Fibroblast of the aortic adventitia (primary cell): ENCODE results near the gene SLC45A3. TPM values are rescaled to one million over a fixed set of nuclear protein-coding genes. Genes with fewer than 3 reads are reported as not detected.

Experiments
- DNase-seq: peaks from one replicate; pipeline ENCODE4 v3.0.0-alpha.2; 2010; ENCODE audit warnings: low read depth
- H3K4me3 ChIP-seq: 2 replicates; pipeline ENCODE4 v1.5.1; 2011; ENCODE audit warnings: low read depth, mild to moderate bottlenecking, control low read depth, low read length, moderate library complexity
- CTCF ChIP-seq: IDR thresholded peaks from 2 replicates; pipeline ENCODE4 v1.5.1; 2011; ENCODE audit warnings: mild to moderate bottlenecking, low read length, control low read depth, inconsistent platforms; ENCODE audit not compliant: insufficient read depth
- total RNA-seq: library from RNA; depleted of rRNA; stranded (reverse); fragments of >200 nt; gene quantifications from 2 replicates; pipeline ENCODE4 v1.2.3, GENCODE V29; 2012; ENCODE audit warnings: low replicate concordance

Gene SLC45A3
- total RNA-seq, 1 donor: 1.7 TPM

DNA sequence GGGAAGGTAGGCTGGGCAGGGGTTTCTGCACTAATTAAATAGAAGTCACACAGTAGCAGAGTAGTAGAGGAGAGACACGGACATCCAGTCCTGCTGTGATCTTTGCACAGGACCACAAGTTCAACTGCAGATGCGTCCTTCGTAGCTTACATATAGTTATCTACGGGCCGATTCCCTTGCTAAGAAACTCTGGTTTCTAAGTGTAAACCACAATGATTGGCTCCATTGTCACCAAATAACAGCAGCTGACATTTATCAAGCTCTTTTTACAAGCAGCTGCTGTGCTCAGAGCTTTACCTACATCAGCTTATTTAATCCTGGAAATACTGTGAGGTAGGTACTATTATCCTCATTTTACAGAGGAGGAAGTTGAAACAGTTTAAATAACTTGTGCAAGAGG lies 3.1 kb downstream of the SLC45A3 start:
- no peak for TF ChIP-seq CTCF
- no peak for DNase-seq
- no peak overlapping the region for H3K4me3 ChIP-seq

DNA sequence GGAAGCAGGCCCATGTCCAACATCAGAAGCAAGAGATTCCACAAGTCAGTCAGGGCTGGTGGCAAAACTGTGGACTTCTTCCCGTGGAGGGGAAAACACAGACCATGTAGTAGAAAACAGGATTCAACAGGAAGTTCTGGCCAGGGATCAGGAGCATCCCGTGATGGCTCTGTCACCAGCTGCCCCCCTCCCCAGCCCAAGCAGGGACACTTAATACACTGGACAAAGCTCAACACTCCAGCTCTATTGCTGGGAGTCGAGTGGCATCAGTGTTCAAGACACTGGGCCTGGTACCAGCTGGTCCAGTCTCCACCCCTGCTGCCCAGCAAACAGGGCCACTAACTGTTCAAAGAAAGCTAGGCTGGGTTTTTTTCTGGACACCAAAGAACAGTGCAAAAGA lies 3.7 kb downstream of the SLC45A3 start:
- no peak overlapping the region for H3K4me3 ChIP-seq
- DNase-seq: no peak
- TF ChIP-seq CTCF: no peak

DNA sequence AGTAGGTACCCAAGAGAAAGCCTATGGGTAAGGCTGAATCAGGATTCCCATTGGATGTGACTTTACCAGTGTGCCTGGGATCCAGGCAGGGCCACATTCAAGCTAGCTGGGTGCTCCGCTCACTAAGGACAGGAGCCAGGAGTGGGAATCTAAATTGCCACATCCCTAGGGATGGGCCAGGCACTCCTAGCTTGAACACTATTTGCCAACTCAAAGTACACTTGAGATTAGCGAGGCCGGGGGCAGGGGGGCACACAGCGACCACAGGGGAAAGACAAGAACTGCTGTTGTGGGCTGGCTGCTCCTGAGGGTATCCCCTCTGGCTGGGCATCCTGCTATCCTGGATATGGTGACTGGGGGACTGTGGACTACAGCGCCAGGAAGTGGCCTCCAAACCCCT lies 4.3 kb downstream of the SLC45A3 start:
- no peak overlapping the region for H3K4me3 ChIP-seq
- no peak for TF ChIP-seq CTCF
- no peak for DNase-seq

DNA sequence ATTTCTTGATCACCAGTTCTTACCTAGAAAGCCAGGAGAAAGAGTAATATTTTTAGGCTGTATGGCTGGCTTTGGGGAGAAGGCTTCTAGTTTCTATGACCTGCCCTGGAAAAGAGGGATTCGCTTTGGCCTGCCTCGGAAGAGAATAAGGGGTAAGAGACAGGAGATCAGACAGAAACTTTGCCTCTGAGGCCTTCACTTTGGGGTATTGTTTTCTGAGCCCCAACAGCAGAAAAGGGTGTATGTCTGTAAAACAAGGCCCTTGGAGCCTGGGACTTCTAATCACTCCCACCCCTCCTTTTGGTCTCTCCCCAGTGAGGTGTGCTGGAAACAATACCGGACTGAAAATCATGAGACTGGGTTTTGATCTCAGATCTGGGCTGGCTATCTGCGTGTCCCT lies 5.1 kb downstream of the SLC45A3 start:
- DNase-seq: no peak
- no peak for TF ChIP-seq CTCF
- no peak overlapping the region for H3K4me3 ChIP-seq

DNA sequence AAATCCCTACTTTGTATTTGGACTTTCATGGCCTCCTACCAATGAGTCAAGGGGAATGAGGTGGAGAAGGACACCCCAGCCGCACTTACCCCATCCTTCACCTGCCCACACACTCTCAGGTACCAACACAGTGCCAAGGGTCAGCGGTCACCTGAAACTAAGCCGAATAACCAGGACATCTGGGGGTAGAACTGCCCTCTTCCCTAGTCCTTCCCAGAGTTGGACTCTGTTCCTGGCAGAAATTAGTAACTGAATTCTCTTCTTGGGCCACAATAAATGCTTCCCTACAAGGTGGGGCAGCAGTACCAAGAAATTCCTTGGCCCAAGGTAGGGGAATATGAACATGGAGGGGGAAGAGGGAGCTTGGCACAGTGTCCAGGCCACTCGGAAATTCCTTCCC lies 7.3 kb downstream of the SLC45A3 start:
- no peak for TF ChIP-seq CTCF
- peak; percentile 22 for DNase-seq
- H3K4me3 ChIP-seq: no peak overlapping the region

DNA sequence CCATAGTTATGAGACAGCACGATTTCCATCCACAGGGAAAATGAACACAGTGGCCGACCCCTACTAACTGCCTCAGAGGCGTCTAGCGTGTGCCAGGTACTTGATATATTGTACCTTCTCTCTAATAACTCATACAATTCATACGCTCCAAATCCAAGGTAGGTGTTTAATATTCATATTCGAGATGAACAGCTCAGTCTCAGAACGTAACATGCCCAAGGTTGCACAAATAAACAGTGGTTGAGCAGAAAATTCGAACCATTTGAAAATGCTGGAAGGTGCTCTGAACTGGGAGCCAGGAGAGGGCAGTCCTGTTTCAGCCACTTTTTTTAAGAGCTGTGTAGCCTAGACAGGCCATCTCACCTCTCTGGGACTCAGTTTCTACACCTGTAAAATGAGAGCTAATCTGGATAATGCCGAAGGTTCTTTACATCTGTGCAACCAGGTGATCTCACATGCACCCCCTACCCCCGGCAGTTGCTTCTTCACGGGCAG lies 7.9 kb downstream of the SLC45A3 start:
- H3K4me3 ChIP-seq: no peak overlapping the region
- no peak for TF ChIP-seq CTCF
- DNase-seq: no peak

DNA sequence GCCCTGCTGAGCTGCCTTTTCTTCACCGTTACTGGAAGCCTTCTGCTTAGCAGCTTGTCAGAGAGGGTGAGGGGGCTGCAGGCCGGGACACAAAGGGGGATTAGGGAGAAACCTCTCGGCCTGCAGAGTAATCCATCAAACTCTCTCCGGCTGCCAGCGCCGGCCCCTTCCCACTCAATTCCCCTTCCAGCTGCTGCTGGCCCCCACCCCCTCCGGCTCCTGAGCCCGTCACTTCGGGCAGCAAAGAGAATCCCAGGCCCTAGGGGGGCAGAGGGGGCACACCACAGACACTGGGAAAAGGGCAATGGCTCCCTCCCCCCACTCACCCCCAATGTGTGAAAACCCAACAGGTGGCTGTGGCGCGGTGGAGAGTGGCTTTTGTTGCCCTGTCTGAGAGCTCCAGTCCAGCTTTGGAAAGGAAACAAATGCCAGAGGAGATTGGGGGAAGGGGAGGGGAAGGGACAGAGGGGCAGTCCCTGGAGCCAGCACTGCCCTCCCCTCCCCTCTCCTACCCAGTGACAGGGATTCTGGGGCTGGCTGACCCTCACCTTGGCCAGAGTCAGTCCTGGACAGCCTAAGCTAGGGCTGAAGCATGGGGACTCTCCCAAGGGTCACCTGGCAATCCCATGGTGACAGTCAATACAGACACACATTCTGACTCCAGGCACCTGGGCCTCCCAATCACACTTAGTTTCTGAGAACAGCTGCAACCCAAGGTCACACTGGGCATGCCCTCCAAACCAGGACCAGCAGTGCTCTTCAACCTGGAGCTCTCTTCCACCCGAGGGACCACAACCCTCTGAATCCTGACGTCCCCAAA lies 9.5 kb downstream of the SLC45A3 start:
- no peak for TF ChIP-seq CTCF
- no peak overlapping the region for H3K4me3 ChIP-seq
- no peak for DNase-seq
